Stomach (tissue), 9 donors: ENCODE results near the gene ANKIB1. TPM values are rescaled to one million over a fixed set of nuclear protein-coding genes. Genes with fewer than 3 reads are reported as not detected.

Experiments used
- DNase-seq, 2 donors: peaks; one replicate each; pipeline versions ENCODE4 v3.0.0 to v3.0.0-alpha.2; 2013 to 2019
- H3K27ac ChIP-seq, 5 donors: fragments of 200-600 bp in 4 of 5; sonication (generic) in 4 of 5; one replicate each; pipeline ENCODE4 v1.5.1; 2013 to 2019; ENCODE audit warnings: mild to moderate bottlenecking in 1 of 5, moderate library complexity in 1 of 5
- H3K27me3 ChIP-seq, 3 donors: fragments of 200-600 bp; sonication (generic); one replicate each; pipeline ENCODE4 v1.5.1; 2017 to 2019; ENCODE audit warnings: mixed run types in 1 of 3
- H3K36me3 ChIP-seq, 4 donors: fragments of 200-600 bp; sonication (generic); 1 replicate in 3 of 4; 2 replicates in 1 of 4; pipeline ENCODE4 v1.5.1; 2016 to 2019
- H3K4me1 ChIP-seq, 4 donors: fragments of 200-600 bp; sonication (generic); one replicate each; pipeline ENCODE4 v1.5.1; 2016 to 2019
- H3K4me3 ChIP-seq, 4 donors: fragments of 200-600 bp; sonication (generic) in 3 of 4; one replicate each; pipeline ENCODE4 v1.5.1; 2016 to 2019; ENCODE audit warnings: mild to moderate bottlenecking in 1 of 4
- H3K9me3 ChIP-seq, 4 donors: fragments of 200-600 bp; sonication (generic); one replicate each; pipeline ENCODE4 v1.5.1; 2016 to 2019
- CTCF ChIP-seq, 7 experiments: fragments of 450-650 bp in 4 of 7; fragments of 200-600 bp in 3 of 7; sonication (generic) in 3 of 7; IDR thresholded peaks; one replicate each; pipeline ENCODE4 v1.5.1; 2016 to 2019; ENCODE audit warnings: antibody characterized with exemption in 7 of 7, control low read depth in 2 of 7, mild to moderate bottlenecking in 1 of 7
- EP300 ChIP-seq: sonication (generic); formaldehyde crosslinking; IDR thresholded peaks from one replicate; pipeline ENCODE4 v1.6.1; 2017; ENCODE audit warnings: antibody characterized with exemption
- POLR2A ChIP-seq, 4 donors: fragments of 450-650 bp; IDR thresholded peaks; one replicate each; pipeline ENCODE4 v1.6.1; 2016; ENCODE audit warnings: antibody characterized with exemption in 4 of 4, control low read depth in 2 of 4, mild to moderate bottlenecking in 1 of 4, moderate library complexity in 1 of 4
- POLR2AphosphoS5 ChIP-seq, 3 donors: sonication (generic); formaldehyde crosslinking; IDR thresholded peaks; one replicate each; pipeline ENCODE4 v1.6.1; 2016; ENCODE audit warnings: antibody characterized with exemption in 3 of 3
- WGBS, 5 donors: extraction: QIAGEN DNeasy Blood & Tissue Kit in 3 of 5; methylation state at CpG; one replicate each; pipeline versions ENCODE4 v1.1.5 to v1.1.7; 2013 to 2018; 5-methylcytosine and 5-hydroxymethylcytosine counted together
- intact Hi-C: fragments of 100-400 bp; cut with DNase I; formaldehyde crosslinking; loops from one replicate; pipeline ENCODE4 v1.15.1; 2023; ENCODE audit warnings: low total_unique reads
- polyA plus RNA-seq, 3 donors: library from polyadenylated mRNA; stranded (reverse); fragments of 200-250 nt; gene quantifications; one replicate each; pipeline ENCODE4 v1.2.3, GENCODE V29; 2013
- small RNA-seq, 4 donors: library from RNA; depleted of rRNA; stranded (forward); fragments of <200 nt; gene quantifications; one replicate each; pipeline ENCODE3, GENCODE V24; 2016
- total RNA-seq, 5 donors: library from RNA; depleted of rRNA; stranded (reverse); fragments of >200 nt; gene quantifications; one replicate each; pipeline versions ENCODE4 v1.1.0 to v1.2.3, GENCODE V29; 2014 to 2016
- donor health status: healthy with polysubstance abuse.
- donor health status: Bipolar disorder and iron deficiency.
- donor health status: healthy.

The ANKIB1 gene
- total and polyA plus RNA-seq, 8 donors = 8.3 to 212 (median 36.2) TPM

- Histone ChIP-seq H3K4me1 (peaks cover 0 to 39% (median 20%) of the 10 kb centered on the region in 4 donors), H3K9me3 (no peaks in the 10 kb centered on the region), H3K27me3 (no peaks in the 10 kb centered on the region), H3K36me3 (peaks cover 18 to 33% (median 31%) of the 10 kb centered on the region in 4 donors), H3K4me3 (peak within 1 kb of the TSS; percentile 90 to 100 (median 98)), H3K27ac (peak within 1 kb of the TSS; percentile 98 to 99 (median 98))
- TF ChIP-seq CTCF (IDR thresholded peaks at IDR 0.05) (peak in 4 of 7 experiments; percentile 90 to 97 (median 96)), POLR2AphosphoS5 (IDR thresholded peaks at IDR 0.05) (peak; percentile 46 to 87 (median 81)), POLR2A (IDR thresholded peaks at IDR 0.05) (peak in 2 of 4 donors; percentile 9 to 39), EP300 (no peak)
- peak; percentile 92 to 97 for DNase-seq
- intact Hi-C loops = no loop called here
- 0 to 1% (median 1%) methylated on average over 55 to 87 of the region's 87 CpGs for WGBS, 5 donors
Observed at GRCh38 chr7:92447345-92448204, 201.8 kb downstream of the ANKIB1 start, which contains the start of gene GATAD1. GATAD1 (plus strand) TSS chr7:92447482; CDS start chr7:92447730, 248 bp downstream.

GRCh38 chr7:92448205-92448747, 202.5 kb downstream of the ANKIB1 start:
- intact Hi-C loops = no loop called here
- 0 to 1% (median 1%) methylated on average over 11 of the region's 11 CpGs for WGBS, 5 donors
- Histone ChIP-seq H3K4me1 (peaks cover 0 to 39% (median 20%) of the 10 kb centered on the region in 4 donors), H3K27me3 (no peaks in the 10 kb centered on the region), H3K4me3 (peak overlapping the region; percentile 90 to 100 (median 98)), H3K36me3 (peaks cover 18 to 40% (median 38%) of the 10 kb centered on the region in 4 donors), H3K9me3 (no peaks in the 10 kb centered on the region), H3K27ac (peak overlapping the region; percentile 98 to 99 (median 98))
- DNase-seq = peak; percentile 60 to 81
- peak in 2 of 3 donors; percentile 5 to 9 for TF ChIP-seq POLR2AphosphoS5 (IDR thresholded peaks at IDR 0.05)
- TF ChIP-seq POLR2A (IDR thresholded peaks at IDR 0.05) = no peak
- TF ChIP-seq CTCF (IDR thresholded peaks at IDR 0.05) = peak in 1 of 7 experiments; percentile 37
- no peak for TF ChIP-seq EP300

Small RNA genes lying within 50 kb of the gene (small RNA-seq; reads per million reads assigned to genes)
- gene MIR1285-1 (0 reads per million in 4 donors), gene RF00019 (0 reads per million in 4 donors)

Other genes with a start within 250 kb of the ANKIB1 start
- gene CYP51A1, start 111.5 kb upstream of the ANKIB1 start, total RNA-seq = 100 to 1,000 TPM in 1 of 5 donors, 10 to 100 TPM in 2, 1 to 10 TPM in 2; 8.0 to 115 (median 33.9) TPM
- gene CYP51A1, start 111.5 kb upstream of the ANKIB1 start, polyA plus RNA-seq = 10 to 100 TPM; 14.7 to 20.1 (median 19.7) TPM
- gene LRRD1, start 66.8 kb upstream of the ANKIB1 start, total RNA-seq = 1 to 10 TPM in 1 of 5 donors, not detected in 4; 1.8 TPM
- not detected for gene LRRD1, start 66.8 kb upstream of the ANKIB1 start, polyA plus RNA-seq
- 100 to 1,000 TPM in 2 of 5 donors, 10 to 100 TPM in 2, 1 to 10 TPM in 1; 4.1 to 249 (median 63.0) TPM for gene KRIT1, start 60 bp upstream of the ANKIB1 start, total RNA-seq
- gene KRIT1, start 60 bp upstream of the ANKIB1 start, polyA plus RNA-seq = 10 to 100 TPM; 10.2 to 15.5 (median 13.3) TPM
- 100 to 1,000 TPM in 1 of 5 donors, 10 to 100 TPM in 4; 15.8 to 156 (median 69.1) TPM for gene GATAD1, start 201.5 kb downstream of the ANKIB1 start, total RNA-seq
- 10 to 100 TPM; 11.5 to 20.3 (median 14.5) TPM for gene GATAD1, start 201.5 kb downstream of the ANKIB1 start, polyA plus RNA-seq
- gene ERVW-1, start 232.0 kb downstream of the ANKIB1 start, total RNA-seq = under 1 TPM in 1 of 5 donors, not detected in 4; 0.18 TPM
- gene ERVW-1, start 232.0 kb downstream of the ANKIB1 start, polyA plus RNA-seq = not detected